ENCODE results near the gene HSF4. TPM values are rescaled to one million over a fixed set of nuclear protein-coding genes. Genes with fewer than 3 reads are reported as not detected.

HSF4 gene
- polyA plus RNA-seq, 2 of the 4 experiments (the other 2 are of a cell fraction): 8.3 to 15.3 TPM

- peak overlapping the region; percentile 86 to 90 for H3K27ac ChIP-seq
- H3K4me1 ChIP-seq: peaks cover 21% of the 10 kb centered on the region
- 17% methylated on average over 20 of the region's 34 CpGs for WGBS (ENCODE audit: missing lambda C conversion rate)
- ChIA-PET POLR2A (interaction anchor here (0.6 to 3.0 kb wide), 3 partner anchors 11 to 563 kb away, joined by 5 to 46 read pairs (median 6); partner anchors contain the start of gene NOL3), CTCF (interaction anchor here (0.6 to 20.5 kb wide), 17 partner anchors 3 to 211 kb away, joined by 3 to 314 read pairs (median 4); partner anchors contain the start of genes B3GNT9, FBXL8, HSF4 and NOL3)
- peak in 1 of 2 experiments; percentile 51; a peak in 3 of 6 replicates for ATAC-seq
- TF ChIP-seq ZNF302 (CRISPR knock-in tag; IDR thresholded peaks at IDR 0.05): no peak
- no peak for TF ChIP-seq ZFP36 (IDR thresholded peaks at IDR 0.05; ENCODE audit: borderline replicate concordance, partially characterized antibody)
- no peak for TF ChIP-seq NR3C1 (IDR thresholded peaks at IDR 0.05)
- no peak for TF ChIP-seq FOSL2 (IDR thresholded peaks at IDR 0.05)
- no peak for TF ChIP-seq FOSL2 (CRISPR knock-in tag; IDR thresholded peaks at IDR 0.05)
- TF ChIP-seq CBX2 (IDR thresholded peaks at IDR 0.05; ENCODE audit: borderline replicate concordance, low read depth): no peak
- TF ChIP-seq RNF2 (IDR thresholded peaks at IDR 0.05; ENCODE audit: borderline replicate concordance, low read depth): no peak
- TF ChIP-seq BHLHE40 (IDR thresholded peaks at IDR 0.05; ENCODE audit: low read depth, low read length): no peak
- TF ChIP-seq CTCF (IDR thresholded peaks at IDR 0.05): no peak
- TF ChIP-seq FOXS1 (CRISPR knock-in tag; IDR thresholded peaks at IDR 0.05): no peak
- TF ChIP-seq BCL3 (IDR thresholded peaks at IDR 0.05): no peak
- no peak for TF ChIP-seq ESRRA (IDR thresholded peaks at IDR 0.05; ENCODE audit: borderline replicate concordance, low read length)
- TF ChIP-seq RFX5 (IDR thresholded peaks at IDR 0.05): no peak
- H3K4me2 ChIP-seq: peak overlapping the region; percentile 88
- H3K4me3 ChIP-seq: peak overlapping the region; percentile 94
- H3K9me3 ChIP-seq: no peaks in the 10 kb centered on the region
- FAIRE-seq: no peak
- peak; percentile 52 to 59 for DNase-seq (ENCODE audit: low read depth in 1 of 2, low spot score in 1 of 2)
These were observed 5.6 kb upstream of the HSF4 start for GRCh38 chr16:67158637-67159600.

- H3K27ac ChIP-seq: no peak overlapping the region
- no peak for ATAC-seq
- no peak for FAIRE-seq
- POLR2A ChIA-PET: interaction anchor here (3.0 kb wide), 1 partner anchor 8 kb away, joined by 46 read pairs; the partner anchor contains the start of gene NOL3
- H3K4me3 ChIP-seq: no peak overlapping the region
- no peak for DNase-seq (ENCODE audit: low read depth in 1 of 2, low spot score in 1 of 2)
- H3K4me2 ChIP-seq: peak overlapping the region; percentile 88
- TF ChIP-seq CTCF (IDR thresholded peaks at IDR 0.05) (no peak), RCOR1 (IDR thresholded peaks at IDR 0.05; ENCODE audit: low read depth, low read length) (no peak), HES2 (IDR thresholded peaks at IDR 0.05) (no peak), BCL3 (IDR thresholded peaks at IDR 0.05) (no peak), EP300 (IDR thresholded peaks at IDR 0.05) (no peak), REST (IDR thresholded peaks at IDR 0.05) (no peak), HDAC2 (IDR thresholded peaks at IDR 0.05) (no peak)
- WGBS (ENCODE audit: missing lambda C conversion rate): 85% methylated on average over 25 of the region's 25 CpGs
- H3K9me3 ChIP-seq: no peaks in the 10 kb centered on the region
- CTCF ChIA-PET: interaction anchor here (1.2 to 20.5 kb wide), 9 partner anchors 5 to 304 kb away, joined by 3 to 314 read pairs (median 7); partner anchors contain the start of genes B3GNT9, FBXL8, HSF4 and NOL3
- peaks cover 10% of the 10 kb centered on the region; the same call in 2 of the 3 replicates for H3K4me1 ChIP-seq
These were observed 2.9 kb upstream of the HSF4 start for GRCh38 chr16:67161595-67162058.
